ENCODE measurements around the gene MAP4K2. TPM values are rescaled to one million over a fixed set of nuclear protein-coding genes. Genes with fewer than 3 reads are reported as not detected.

MAP4K2 gene
- total and polyA plus RNA-seq, 2 of the 8 experiments (the other 6 are each of a cell fraction or from before 2014, with no cell fraction given), result 20.1 to 20.7 TPM

GRCh38 chr11:64838600-64839334 lies 35.8 kb upstream of the MAP4K2 start:
- Histone ChIP-seq H2AFZ (ENCODE audit: low read length) (no peak overlapping the region), H3K79me2 (ENCODE audit: control insufficient read depth in 1 of 2, insufficient read depth in 2 of 2, low read length in 2 of 2) (peaks cover 0 to under 1% of the 10 kb centered on the region in 2 experiments; a peak in 1 of 4 replicates), H4K91ac (replicated peaks; ENCODE audit: insufficient read length, low read length) (no peak overlapping the region), H2BK15ac (ENCODE audit: low read length) (no peak overlapping the region), H3K4ac (replicated peaks; ENCODE audit: insufficient read length, low read depth, low read length) (no peak overlapping the region), H3K23ac (ENCODE audit: insufficient read length) (no peak overlapping the region), H2BK20ac (ENCODE audit: low read length) (no peak overlapping the region), H2AK5ac (ENCODE audit: low read depth, low read length) (no peak overlapping the region), H3K9me3 (ENCODE audit: insufficient read depth in 2 of 2, low read depth in 1 of 2, low read length in 1 of 2) (no peaks in the 10 kb centered on the region), H3K79me1 (ENCODE audit: low read depth, low read length) (no peaks in the 10 kb centered on the region), H3K18ac (ENCODE audit: extremely low read depth, low read length) (no peak overlapping the region), H3K56ac (replicated peaks; ENCODE audit: insufficient read length, low read depth, low read length) (no peak overlapping the region), H3K27me3 (replicated peaks in 1 of 4; ENCODE audit: control insufficient read depth in 3 of 4, extremely low read depth in 1 of 4, insufficient read depth in 3 of 4, low read length in 3 of 4) (no peaks in the 10 kb centered on the region), H3K4me2 (ENCODE audit: insufficient read depth in 1 of 2, low read depth in 2 of 2, low read length in 2 of 2) (no peak overlapping the region), H2BK5ac (ENCODE audit: low read depth, low read length) (no peak overlapping the region), H3K9ac (replicated peaks in 1 of 4; ENCODE audit: extremely low read depth in 1 of 4, low read depth in 3 of 4, low read length in 3 of 4) (no peak overlapping the region), H3K23me2 (ENCODE audit: low read depth, low read length) (peaks cover 5% of the 10 kb centered on the region), H4K20me1 (replicated peaks in 1 of 2; ENCODE audit: control insufficient read depth in 1 of 2, insufficient read depth in 2 of 2, low read length in 2 of 2) (peaks cover 2 to 5% of the 10 kb centered on the region in 2 experiments), H3K14ac (ENCODE audit: insufficient read length) (no peak overlapping the region), H2BK12ac (ENCODE audit: low read depth, low read length) (no peak overlapping the region), H3K27ac (ENCODE audit: low read depth, low read length) (no peak overlapping the region), H3K4me3 (ENCODE audit: extremely low read depth in 1 of 4, insufficient read depth in 2 of 4, low read depth in 3 of 4, low read length in 4 of 4) (no peak overlapping the region), H2BK120ac (replicated peaks; ENCODE audit: low read depth, low read length) (no peak overlapping the region), H4K8ac (ENCODE audit: extremely low read depth, insufficient read depth, low read length) (no peak overlapping the region), H3K4me1 (replicated peaks in 1 of 4; ENCODE audit: control insufficient read depth in 3 of 4, insufficient read depth in 4 of 4, low read length in 3 of 4) (peaks cover 0 to 23% (median 20%) of the 10 kb centered on the region in 4 experiments; a peak in 6 of 7 replicates), H4K5ac (ENCODE audit: insufficient read length, low read depth, low read length) (no peak overlapping the region), H3K36me3 (ENCODE audit: control insufficient read depth in 2 of 4, insufficient read depth in 4 of 4, low read length in 3 of 4) (peaks cover 6 to 20% (median 12%) of the 10 kb centered on the region in 4 experiments; a peak in 4 of 8 replicates)
- WGBS, 2 experiments (ENCODE audit: extremely low coverage in 1 of 2, insufficient coverage in 1 of 2, insufficient read length in 1 of 2, insufficient replicate concordance in 2 of 2, low coverage in 1 of 2, low lambda C conversion rate in 2 of 2, missing lambda C conversion rate in 1 of 2), result 89% methylated on average over 25 of the region's 28 CpGs; no CpG with 5 or more reads in 1 of the 2 experiments
- CTCF ChIA-PET (ENCODE audit: partially characterized antibody), result interaction anchor here (0.6 to 32.3 kb wide), 3 partner anchors 10 to 224 kb away, joined by 3 to 1058 read pairs (median 12); partner anchors contain the start of gene EHD1
- FAIRE-seq, result no peak
- DNase-seq (ENCODE audit: low read depth in 1 of 2, low spot score in 2 of 2), result no peak
- POLR2A ChIA-PET (ENCODE audit: partially characterized antibody), result interaction anchor here (0.6 to 1.7 kb wide), 2 partner anchors 17 to 74 kb away, joined by 3 to 4 read pairs; no protein-coding TSS in a partner anchor
- TF ChIP-seq ATF3 (IDR thresholded peaks at IDR 0.05; ENCODE audit: insufficient read depth, low read depth, low read length) (no peak), SIRT6 (IDR thresholded peaks at IDR 0.05; ENCODE audit: low read length) (no peak), CBX5 (IDR thresholded peaks at IDR 0.05; ENCODE audit: low read depth, low read length) (no peak), JUN (IDR thresholded peaks at IDR 0.05; ENCODE audit: low read depth, low read length) (no peak), RFX5 (IDR thresholded peaks at IDR 0.05; ENCODE audit: borderline replicate concordance, low read depth, low read length) (no peak), CBX8 (IDR thresholded peaks at IDR 0.05; ENCODE audit: borderline replicate concordance, low read depth, low read length) (no peak), SUZ12 (IDR thresholded peaks at IDR 0.05; ENCODE audit: low read length) (no peak), CTBP2 (IDR thresholded peaks at IDR 0.05; ENCODE audit: borderline replicate concordance, insufficient read depth, insufficient read length, low read length) (no peak), KDM1A (IDR thresholded peaks at IDR 0.05; ENCODE audit: borderline replicate concordance, low read length) (no peak), GTF2F1 (IDR thresholded peaks at IDR 0.05; ENCODE audit: borderline replicate concordance, low read depth, low read length) (no peak), SP2 (IDR thresholded peaks at IDR 0.05; ENCODE audit: low read length) (no peak), ZNF274 (IDR thresholded peaks at IDR 0.05; ENCODE audit: borderline replicate concordance, extremely low read depth, low read length) (no peak)

Data from H1 (cell line).